Measurements from ENCODE around the gene NHSL1. TPM values are rescaled to one million over a fixed set of nuclear protein-coding genes. Genes with fewer than 3 reads are reported as not detected.

The NHSL1 gene
- total and polyA plus RNA-seq, 2 of the 8 experiments (the other 6 are each of a cell fraction or from before 2014, with no cell fraction given), result 7.2 to 32.4 TPM

- no peaks in the 10 kb centered on the region for H3K4me1 ChIP-seq (replicated peaks in 1 of 4; ENCODE audit: control insufficient read depth in 3 of 4, insufficient read depth in 4 of 4, low read length in 3 of 4)
- no peak for TF ChIP-seq SUZ12 (IDR thresholded peaks at IDR 0.05; ENCODE audit: low read length)
- no peak for TF ChIP-seq GTF2F1 (IDR thresholded peaks at IDR 0.05; ENCODE audit: borderline replicate concordance, low read depth, low read length)
- no peak for TF ChIP-seq HDAC2 (IDR thresholded peaks at IDR 0.05; ENCODE audit: borderline replicate concordance in 1 of 2, low read depth in 2 of 2, low read length in 2 of 2)
- TF ChIP-seq, protein P1, sequence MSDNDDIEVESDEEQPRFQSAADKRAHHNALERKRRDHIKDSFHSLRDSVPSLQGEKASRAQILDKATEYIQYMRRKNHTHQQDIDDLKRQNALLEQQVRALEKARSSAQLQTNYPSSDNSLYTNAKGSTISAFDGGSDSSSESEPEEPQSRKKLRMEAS (IDR thresholded peaks at IDR 0.05), result no peak
- TF ChIP-seq CTCF (IDR thresholded peaks at IDR 0.05; ENCODE audit: control extremely low read depth in 1 of 3, insufficient read depth in 1 of 3, low read depth in 1 of 3, low read length in 3 of 3), result no peak
- TF ChIP-seq EGR1 (IDR thresholded peaks at IDR 0.05; ENCODE audit: borderline replicate concordance, low read depth, low read length), result no peak
- TF ChIP-seq CEBPB (IDR thresholded peaks at IDR 0.05; ENCODE audit: low read depth, low read length), result no peak
- TF ChIP-seq TAF1 (IDR thresholded peaks at IDR 0.05; ENCODE audit: low read depth, low read length), result no peak
- TF ChIP-seq CHD1 (IDR thresholded peaks at IDR 0.05; ENCODE audit: low read depth, low read length), result no peak
- no peak for TF ChIP-seq CTBP2 (IDR thresholded peaks at IDR 0.05; ENCODE audit: borderline replicate concordance, insufficient read depth, insufficient read length, low read length)
- TF ChIP-seq BACH1 (IDR thresholded peaks at IDR 0.05; ENCODE audit: low read length), result no peak
Measured at GRCh38 chr6:138417493-138418117, 81.7 kb downstream of the NHSL1 start.

More at GRCh38 chr6:138417493-138418117, 81.7 kb downstream of the NHSL1 start:
- H2BK12ac ChIP-seq (ENCODE audit: low read depth, low read length), result no peak overlapping the region
- CTCF ChIA-PET (ENCODE audit: partially characterized antibody), result interaction anchor here (0.7 to 1.7 kb wide), 4 partner anchors 8 to 309 kb away, joined by 3 to 4 read pairs (median 3); no protein-coding TSS in a partner anchor
- H4K20me1 ChIP-seq (replicated peaks in 1 of 2; ENCODE audit: control insufficient read depth in 1 of 2, insufficient read depth in 2 of 2, low read length in 2 of 2), result no peaks in the 10 kb centered on the region
- H3K79me2 ChIP-seq (ENCODE audit: control insufficient read depth in 1 of 2, insufficient read depth in 2 of 2, low read length in 2 of 2), result no peaks in the 10 kb centered on the region
- peaks cover 3 to 19% (median 11%) of the 10 kb centered on the region in 4 experiments; a peak in 6 of 8 replicates for H3K36me3 ChIP-seq (ENCODE audit: control insufficient read depth in 2 of 4, insufficient read depth in 4 of 4, low read length in 3 of 4)
- no peaks in the 10 kb centered on the region for H3K9me3 ChIP-seq (ENCODE audit: insufficient read depth in 2 of 2, low read depth in 1 of 2, low read length in 1 of 2)
- FAIRE-seq (no peak), DNase-seq (ENCODE audit: low read depth in 1 of 2, low spot score in 2 of 2) (no peak)
- 82% methylated on average over 3 of the region's 3 CpGs; no CpG with 5 or more reads in 1 of the 2 experiments for WGBS, 2 experiments (ENCODE audit: extremely low coverage in 1 of 2, insufficient coverage in 1 of 2, insufficient read length in 1 of 2, insufficient replicate concordance in 2 of 2, low coverage in 1 of 2, low lambda C conversion rate in 2 of 2, missing lambda C conversion rate in 1 of 2)
- H2BK15ac ChIP-seq (ENCODE audit: low read length), result no peak overlapping the region
- no peaks in the 10 kb centered on the region for H3K79me1 ChIP-seq (ENCODE audit: low read depth, low read length)
- POLR2A ChIA-PET (ENCODE audit: partially characterized antibody), result no interaction called here
- no peak overlapping the region for H3K56ac ChIP-seq (replicated peaks; ENCODE audit: insufficient read length, low read depth, low read length)
- H4K5ac ChIP-seq (ENCODE audit: insufficient read length, low read depth, low read length), result no peak overlapping the region
- H3K4ac ChIP-seq (replicated peaks; ENCODE audit: insufficient read length, low read depth, low read length), result no peak overlapping the region
- H2BK5ac ChIP-seq (ENCODE audit: low read depth, low read length), result no peak overlapping the region
- no peak overlapping the region for H3K9ac ChIP-seq (replicated peaks in 1 of 4; ENCODE audit: extremely low read depth in 1 of 4, low read depth in 3 of 4, low read length in 3 of 4)
- no peak overlapping the region for H4K91ac ChIP-seq (replicated peaks; ENCODE audit: insufficient read length, low read length)
- no peak overlapping the region for H3K23ac ChIP-seq (ENCODE audit: insufficient read length)
- H3K4me3 ChIP-seq (ENCODE audit: extremely low read depth in 1 of 4, insufficient read depth in 2 of 4, low read depth in 3 of 4, low read length in 4 of 4), result no peak overlapping the region
- no peak overlapping the region for H2AK5ac ChIP-seq (ENCODE audit: low read depth, low read length)
- no peak overlapping the region for H3K27ac ChIP-seq (ENCODE audit: low read depth, low read length)
- H3K27me3 ChIP-seq (replicated peaks in 1 of 4; ENCODE audit: control insufficient read depth in 3 of 4, extremely low read depth in 1 of 4, insufficient read depth in 3 of 4, low read length in 3 of 4), result no peaks in the 10 kb centered on the region
- H3K14ac ChIP-seq (ENCODE audit: insufficient read length), result no peak overlapping the region
- H4K8ac ChIP-seq (ENCODE audit: extremely low read depth, insufficient read depth, low read length), result no peak overlapping the region
- no peaks in the 10 kb centered on the region for H3K23me2 ChIP-seq (ENCODE audit: low read depth, low read length)
- no peak overlapping the region for H2BK20ac ChIP-seq (ENCODE audit: low read length)
- H2BK120ac ChIP-seq (replicated peaks; ENCODE audit: low read depth, low read length), result no peak overlapping the region
- H2AFZ ChIP-seq (ENCODE audit: low read length), result no peak overlapping the region
- no peak overlapping the region for H3K4me2 ChIP-seq (ENCODE audit: insufficient read depth in 1 of 2, low read depth in 2 of 2, low read length in 2 of 2)
- H3K18ac ChIP-seq (ENCODE audit: extremely low read depth, low read length), result no peak overlapping the region
